Mucosa of rectum (tissue), 2 donors: ENCODE measurements around the gene NAT10.

Experiments
- H3K27ac ChIP-seq, 2 donors: one replicate each; pipeline ENCODE4 v1.7.0; 2013; ENCODE audit warnings: inconsistent platforms in 2 of 2, low read depth in 2 of 2, low read length in 2 of 2
- H3K27me3 ChIP-seq, 2 donors: one replicate each; pipeline ENCODE4 v1.7.0; 2013; ENCODE audit warnings: low read length in 2 of 2; ENCODE audit not compliant: control insufficient read depth in 2 of 2, insufficient read depth in 2 of 2
- H3K36me3 ChIP-seq, 2 donors: one replicate each; pipeline ENCODE4 v1.7.0; 2013; ENCODE audit warnings: low read length in 2 of 2; ENCODE audit not compliant: control insufficient read depth in 2 of 2, insufficient read depth in 2 of 2
- H3K4me1 ChIP-seq, 2 donors: one replicate each; pipeline ENCODE4 v1.7.0; 2013; ENCODE audit warnings: low read length in 2 of 2, mild to moderate bottlenecking in 1 of 2; ENCODE audit not compliant: control insufficient read depth in 2 of 2, insufficient read depth in 2 of 2
- H3K4me3 ChIP-seq, 2 donors: one replicate each; pipeline ENCODE4 v1.7.0; 2013; ENCODE audit warnings: low read length in 2 of 2
- H3K9ac ChIP-seq, 2 donors: one replicate each; pipeline ENCODE4 v1.7.0; 2013; ENCODE audit warnings: low read length in 2 of 2, low read depth in 1 of 2, mild to moderate bottlenecking in 1 of 2
- H3K9me3 ChIP-seq, 2 donors: one replicate each; pipeline ENCODE4 v1.7.0; 2013; ENCODE audit warnings: low read length in 2 of 2; ENCODE audit not compliant: control insufficient read depth in 2 of 2
- donor health status: healthy.
- donor health status: Normal muscosa, but diverticular disease.

The NAT10 gene

DNA sequence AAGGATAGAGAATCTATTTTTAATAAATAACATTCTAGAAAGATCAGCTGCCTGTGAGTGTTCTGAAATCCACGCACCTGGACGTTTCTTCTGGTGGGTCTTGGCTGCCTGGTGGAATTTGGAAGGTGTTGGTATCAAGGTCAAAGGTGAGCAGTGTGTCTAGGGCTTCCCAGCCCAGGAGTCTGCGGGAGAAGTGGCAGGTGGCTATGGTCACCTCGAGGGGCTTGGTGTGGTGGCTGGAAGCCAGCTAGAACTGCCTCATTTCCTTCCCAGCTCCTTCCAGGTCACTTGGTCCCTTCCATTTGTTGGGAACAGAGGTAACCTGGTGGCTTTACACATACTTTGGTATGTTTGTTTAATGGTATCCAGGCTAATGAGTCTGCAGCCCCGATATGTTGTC, 41.4 kb downstream of the NAT10 start:
- Histone ChIP-seq H3K9ac (no peak overlapping the region), H3K9me3 (no peaks in the 10 kb centered on the region), H3K36me3 (peaks cover 43 to 76% of the 10 kb centered on the region in 2 donors)

DNA sequence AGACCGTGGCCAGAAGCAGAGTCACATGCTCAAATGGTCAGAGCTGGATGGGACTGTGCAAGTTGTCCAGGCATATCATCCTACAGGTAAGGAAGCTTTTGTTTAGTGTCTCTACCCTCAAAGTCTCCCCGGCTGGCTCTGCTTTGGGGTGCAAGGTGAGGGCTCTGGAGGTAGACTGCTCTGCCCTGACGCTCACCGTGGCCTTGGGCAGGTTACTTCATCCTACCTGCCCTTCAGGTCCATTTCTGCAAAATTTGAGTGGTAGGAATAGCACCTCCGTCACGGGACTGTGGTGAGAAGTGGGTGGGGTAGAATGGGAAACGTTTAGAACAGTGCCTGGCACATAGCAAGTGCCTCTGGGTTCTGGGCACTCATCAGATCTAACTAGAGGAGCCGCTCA, 42.2 kb downstream of the NAT10 start:
- H3K9ac ChIP-seq = no peak overlapping the region

More for the DNA sequence above, 41.4 kb downstream of the NAT10 start:
- Histone ChIP-seq H3K27me3 (no peaks in the 10 kb centered on the region), H3K4me1 (no peaks in the 10 kb centered on the region), H3K27ac (no peak overlapping the region), H3K4me3 (no peak overlapping the region)

DNA sequence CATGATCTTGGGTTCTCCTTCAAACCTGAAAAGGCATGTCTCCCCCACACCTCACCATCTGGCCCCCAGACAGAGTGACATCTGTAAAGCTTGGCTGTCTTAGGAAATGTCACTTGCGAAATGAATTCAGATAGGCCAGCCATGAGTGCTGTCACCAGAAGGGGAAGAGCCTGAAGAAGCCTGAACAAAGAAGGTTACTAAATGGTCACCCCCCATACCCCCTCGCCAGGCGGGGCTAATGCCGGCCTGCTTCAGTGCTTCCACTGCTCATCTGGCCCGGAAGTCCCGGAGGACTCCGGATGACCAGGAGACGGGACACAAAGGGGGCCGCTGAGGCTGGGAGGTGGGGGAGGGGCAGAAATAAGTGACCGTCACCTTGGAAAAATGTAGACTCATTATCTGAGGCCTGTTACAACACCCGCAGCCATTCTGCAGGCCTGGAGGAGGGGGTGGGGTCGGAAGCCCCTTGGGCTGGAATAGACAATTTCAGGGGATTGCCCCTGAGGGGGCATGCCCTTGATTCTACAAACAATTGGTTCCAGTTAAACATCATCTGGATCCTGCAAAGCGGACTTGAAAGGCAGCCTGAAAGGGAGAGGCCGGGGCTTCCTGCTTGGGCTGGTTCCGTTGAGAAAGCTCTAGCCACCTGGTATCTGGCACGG, 43.2 kb downstream of the NAT10 start:
- Histone ChIP-seq H3K27me3 (no peaks in the 10 kb centered on the region), H3K4me1 (no peaks in the 10 kb centered on the region), H3K9me3 (no peaks in the 10 kb centered on the region), H3K27ac (no peak overlapping the region), H3K9ac (no peak overlapping the region), H3K4me3 (no peak overlapping the region), H3K36me3 (peaks cover 38 to 60% of the 10 kb centered on the region in 2 donors)

More for the DNA sequence above, 42.2 kb downstream of the NAT10 start:
- Histone ChIP-seq H3K4me3 (no peak overlapping the region), H3K4me1 (no peaks in the 10 kb centered on the region), H3K27ac (no peak overlapping the region), H3K9me3 (no peaks in the 10 kb centered on the region), H3K36me3 (peaks cover 41 to 69% of the 10 kb centered on the region in 2 donors), H3K27me3 (no peaks in the 10 kb centered on the region)

DNA sequence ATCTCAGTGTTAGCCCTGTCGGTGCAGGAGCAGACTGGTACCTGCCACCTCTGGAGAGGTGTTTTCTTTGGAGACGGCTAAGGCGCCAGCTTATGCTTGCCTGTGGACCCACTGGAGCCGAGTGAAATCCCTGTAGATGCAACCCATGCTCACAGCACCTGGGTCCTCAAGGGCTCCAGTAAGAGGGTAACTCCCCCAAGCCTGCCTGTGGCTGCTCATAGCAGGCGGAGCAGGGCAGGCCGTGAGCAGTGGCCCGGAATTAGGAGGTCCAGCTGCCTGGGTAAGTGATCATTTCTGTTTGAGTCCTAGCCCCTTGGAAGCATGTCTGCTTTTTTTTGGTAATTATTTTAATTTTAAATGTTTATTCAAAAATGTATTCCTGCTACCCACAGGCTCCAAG, 43.8 kb downstream of the NAT10 start:
- Histone ChIP-seq H3K4me3 (no peak overlapping the region), H3K4me1 (no peaks in the 10 kb centered on the region), H3K27me3 (no peaks in the 10 kb centered on the region), H3K27ac (no peak overlapping the region), H3K36me3 (peaks cover 42 to 57% of the 10 kb centered on the region in 2 donors), H3K9me3 (no peaks in the 10 kb centered on the region), H3K9ac (no peak overlapping the region)

DNA sequence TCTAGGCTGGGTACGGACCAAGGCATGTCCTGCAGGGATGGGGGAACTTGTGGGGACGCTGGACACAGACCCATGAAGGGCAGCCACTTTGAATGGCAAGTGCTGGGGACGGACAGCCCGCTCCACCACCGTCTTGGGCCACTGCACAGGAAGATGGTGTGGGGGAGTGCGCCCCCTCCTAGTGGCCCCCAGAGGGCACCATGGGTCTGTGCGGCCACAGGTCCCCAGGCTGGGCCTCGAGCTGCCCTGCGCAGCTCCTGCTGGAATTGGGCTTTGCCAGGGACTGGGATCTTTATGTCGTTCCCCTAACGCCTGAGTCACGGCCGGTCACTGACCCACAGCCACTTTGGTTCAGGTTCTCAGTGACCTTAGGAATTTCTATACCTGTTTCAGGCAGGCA, 44.4 kb downstream of the NAT10 start:
- peaks cover 38 to 55% of the 10 kb centered on the region in 2 donors for H3K36me3 ChIP-seq

DNA sequence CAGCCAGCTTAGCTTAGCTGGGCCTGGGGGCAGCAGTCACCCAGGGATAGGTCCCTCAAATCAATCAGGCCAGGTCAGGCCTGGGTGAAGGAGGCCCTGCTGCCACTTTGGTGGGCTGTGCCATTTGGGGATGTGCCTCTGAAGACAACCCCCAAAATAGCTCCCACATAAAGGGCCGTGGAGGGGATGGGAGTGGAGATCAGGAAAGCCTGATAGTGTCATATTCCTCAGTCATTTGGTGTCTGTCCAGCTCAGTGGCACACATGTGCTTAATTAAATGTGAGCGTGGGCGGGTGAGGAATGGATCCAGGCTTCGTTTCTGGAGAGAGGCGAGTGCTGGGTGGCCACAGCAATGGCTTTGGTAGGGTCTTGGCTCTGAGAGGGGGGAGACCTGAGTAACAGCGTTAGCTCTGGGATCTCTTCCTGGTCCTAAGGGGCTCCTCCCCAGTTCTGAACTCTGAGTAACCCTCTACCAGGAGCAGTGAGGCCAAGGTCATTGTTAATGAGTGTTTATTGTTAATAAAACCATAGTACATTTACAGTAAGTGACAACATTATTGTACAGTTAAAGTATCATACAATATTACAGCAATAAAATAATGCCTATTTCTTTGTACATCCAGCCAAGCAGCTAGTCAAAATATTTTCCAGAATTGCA, 45.2 kb downstream of the NAT10 start:
- H3K36me3 ChIP-seq = peaks cover 34 to 47% of the 10 kb centered on the region in 2 donors
- no peak overlapping the region for H3K4me3 ChIP-seq
- no peaks in the 10 kb centered on the region for H3K27me3 ChIP-seq
- no peaks in the 10 kb centered on the region for H3K4me1 ChIP-seq
- no peaks in the 10 kb centered on the region for H3K9me3 ChIP-seq
- no peak overlapping the region for H3K27ac ChIP-seq
- no peak overlapping the region for H3K9ac ChIP-seq

More for the DNA sequence above, 44.4 kb downstream of the NAT10 start:
- Histone ChIP-seq H3K27ac (no peak overlapping the region), H3K4me1 (no peaks in the 10 kb centered on the region), H3K9me3 (no peaks in the 10 kb centered on the region), H3K27me3 (no peaks in the 10 kb centered on the region), H3K4me3 (no peak overlapping the region), H3K9ac (no peak overlapping the region)

DNA sequence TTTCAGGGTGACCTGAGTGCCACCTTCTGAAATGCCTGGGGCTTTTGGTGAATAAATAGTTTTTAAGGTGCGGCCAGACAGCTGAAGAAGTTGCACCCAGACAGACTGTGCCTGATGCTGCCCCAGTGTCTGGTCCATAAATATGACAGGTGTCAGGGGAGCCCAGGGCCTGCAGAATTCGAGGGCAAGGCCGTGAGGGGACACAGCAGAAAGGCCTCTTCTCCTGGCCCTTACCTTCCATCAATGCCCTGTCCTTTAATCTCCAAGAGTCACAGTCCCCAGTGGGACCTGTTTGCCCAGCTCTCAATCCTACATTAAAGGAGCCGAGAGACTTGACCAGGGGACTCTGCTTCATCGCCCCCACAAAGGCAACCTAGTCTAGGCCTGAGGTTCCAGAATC, 45.7 kb downstream of the NAT10 start:
- H3K4me1 ChIP-seq = no peaks in the 10 kb centered on the region
- peaks cover 29 to 42% of the 10 kb centered on the region in 2 donors for H3K36me3 ChIP-seq
- no peak overlapping the region for H3K4me3 ChIP-seq
- H3K9me3 ChIP-seq = no peaks in the 10 kb centered on the region
- no peaks in the 10 kb centered on the region for H3K27me3 ChIP-seq
- no peak overlapping the region for H3K27ac ChIP-seq
- no peak overlapping the region for H3K9ac ChIP-seq

DNA sequence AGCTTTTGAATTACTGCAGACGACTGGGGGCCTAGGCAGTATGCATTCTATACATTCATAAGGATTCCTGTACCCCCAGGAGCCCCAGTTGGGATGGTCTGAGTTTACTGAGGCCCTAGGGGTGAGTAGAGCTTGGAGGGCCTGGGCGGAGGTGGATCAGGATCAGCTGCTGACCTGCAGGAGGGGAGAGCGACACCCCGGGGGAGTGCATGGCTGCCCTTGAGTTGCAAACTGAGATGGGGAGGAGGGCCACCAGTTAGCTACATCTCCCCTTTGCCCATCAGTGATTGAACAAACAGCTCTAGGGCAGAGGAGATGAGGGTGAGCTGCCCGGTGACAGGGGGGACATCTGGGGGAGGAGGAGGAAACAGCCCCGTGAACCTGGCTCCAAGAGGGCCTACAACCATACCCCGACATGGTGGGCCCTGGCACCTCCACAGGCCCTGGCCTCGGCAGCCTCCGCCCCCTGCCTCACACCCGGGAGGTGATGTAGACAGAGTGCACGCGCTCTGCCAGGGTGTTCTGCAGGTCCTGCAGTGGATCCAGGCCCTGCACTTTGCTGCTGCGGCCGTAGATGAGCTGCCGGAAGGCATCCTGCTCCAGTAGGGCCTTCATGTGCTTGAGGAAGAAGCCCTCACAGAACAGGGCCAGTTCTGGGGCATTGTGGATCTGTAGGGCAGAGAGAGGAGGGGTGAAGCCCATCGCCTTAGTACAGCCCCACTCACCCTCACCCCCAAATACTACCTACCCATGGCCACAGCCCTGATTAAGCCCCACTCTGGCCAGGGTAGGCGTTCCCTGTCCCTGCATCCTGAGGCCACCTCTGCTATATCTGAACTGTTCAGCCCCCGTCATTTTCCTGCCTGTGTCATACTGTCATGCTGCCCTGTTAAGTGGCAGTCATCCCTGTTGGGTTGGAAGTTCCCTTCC, 46.8 kb downstream of the NAT10 start:
- Histone ChIP-seq H3K9ac (no peak overlapping the region), H3K36me3 (peaks cover 25 to 31% of the 10 kb centered on the region in 2 donors), H3K4me3 (no peak overlapping the region), H3K27me3 (no peaks in the 10 kb centered on the region), H3K4me1 (no peaks in the 10 kb centered on the region), H3K9me3 (no peaks in the 10 kb centered on the region), H3K27ac (no peak overlapping the region)

DNA sequence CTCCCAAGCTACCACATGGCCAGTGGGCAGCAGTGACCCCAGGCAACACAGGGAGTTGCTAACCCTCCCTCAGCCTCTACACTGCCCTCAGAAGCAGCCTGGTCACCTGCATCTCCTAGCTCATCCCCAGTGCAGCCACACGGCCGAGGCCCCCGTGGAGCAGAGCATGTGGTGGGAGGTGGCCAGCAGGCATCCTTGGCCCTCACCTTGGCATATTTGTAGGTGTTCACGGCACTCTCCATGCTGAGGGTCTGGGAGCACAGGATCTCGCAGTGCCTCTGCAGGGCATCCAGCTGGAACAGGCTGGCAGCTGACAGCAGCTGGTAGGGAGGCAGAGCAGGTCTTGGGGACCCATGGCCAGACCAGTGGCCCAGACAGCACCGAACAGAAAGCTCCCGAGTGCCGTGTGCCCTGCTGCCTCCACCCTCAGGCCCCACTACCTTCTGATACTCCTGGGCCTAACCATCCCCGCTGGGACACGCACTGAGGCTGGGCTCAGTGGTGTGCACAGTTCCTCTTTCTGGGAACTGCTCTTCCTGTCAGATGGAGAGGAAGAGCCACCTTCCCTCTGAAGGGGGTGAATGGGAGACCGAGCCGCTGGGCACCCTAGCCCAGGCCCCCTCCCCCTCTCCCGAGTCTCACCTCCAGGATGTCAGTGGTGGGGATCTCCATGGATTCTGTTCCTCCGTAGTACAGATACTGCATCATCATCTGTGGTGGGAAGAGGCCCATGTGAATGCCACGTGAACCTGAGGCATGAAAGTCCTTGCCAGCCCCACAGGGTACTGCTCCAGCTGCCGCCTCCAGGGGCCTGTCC, 48.8 kb downstream of the NAT10 start:
- Histone ChIP-seq H3K4me1 (no peaks in the 10 kb centered on the region), H3K9ac (no peak overlapping the region), H3K36me3 (peaks cover 15 to 21% of the 10 kb centered on the region in 2 donors), H3K4me3 (no peak overlapping the region), H3K9me3 (no peaks in the 10 kb centered on the region), H3K27me3 (no peaks in the 10 kb centered on the region), H3K27ac (no peak overlapping the region)
